Neuronal stem cell (in vitro differentiated cells): Measurements from ENCODE around the gene CCS.

Experiments used
- DNase-seq: peaks from one replicate; pipeline ENCODE4 v3.0.0-alpha.2; 2013; ENCODE audit warnings: low spot score
- H2AFZ ChIP-seq: one replicate; pipeline ENCODE4 v1.6.1; 2013; ENCODE audit warnings: mild to moderate bottlenecking, low read length, inconsistent platforms
- H2AK5ac ChIP-seq: 2 replicates; pipeline ENCODE4 v1.6.1; 2013; ENCODE audit warnings: low read depth, mild to moderate bottlenecking, inconsistent platforms, low read length, moderate library complexity, mixed read lengths
- H2BK120ac ChIP-seq: 2 replicates; pipeline ENCODE4 v1.6.1; 2013; ENCODE audit warnings: low read depth, mild to moderate bottlenecking, inconsistent platforms, low read length, moderate library complexity, mixed read lengths
- H2BK12ac ChIP-seq: one replicate; pipeline ENCODE4 v1.6.1; 2013; ENCODE audit warnings: low read length, inconsistent platforms
- H2BK15ac ChIP-seq: 2 replicates; pipeline ENCODE4 v1.6.1; 2013; ENCODE audit warnings: mild to moderate bottlenecking, low read length, inconsistent platforms, mixed read lengths
- H2BK5ac ChIP-seq: one replicate; pipeline ENCODE4 v1.6.1; 2013; ENCODE audit warnings: inconsistent platforms, mild to moderate bottlenecking, low read length, moderate library complexity
- H3K14ac ChIP-seq: one replicate; pipeline ENCODE4 v1.6.1; 2013; ENCODE audit warnings: low read length, inconsistent platforms
- H3K18ac ChIP-seq: 2 replicates; pipeline ENCODE4 v1.6.1; 2013; ENCODE audit warnings: low read length, inconsistent platforms
- H3K23ac ChIP-seq: 2 replicates; pipeline ENCODE4 v1.6.1; 2013; ENCODE audit warnings: low read depth, mild to moderate bottlenecking, mixed read lengths, low read length, inconsistent platforms; ENCODE audit not compliant: poor library complexity
- H3K27ac ChIP-seq: replicated peaks from 3 replicates; pipeline ENCODE4 v1.5.1; 2013; ENCODE audit warnings: low read length, inconsistent platforms
- H3K27me3 ChIP-seq, 3 experiments: 2 replicates each; pipeline ENCODE4 v1.6.1; 2013; ENCODE audit warnings: low read length in 3 of 3, mild to moderate bottlenecking in 2 of 3, inconsistent platforms in 1 of 3, low read depth in 1 of 3, mixed read lengths in 1 of 3, moderate library complexity in 1 of 3; ENCODE audit not compliant: control insufficient read depth in 3 of 3, insufficient read depth in 3 of 3
- H3K36me3 ChIP-seq, 2 donors: replicated peaks in 1 of 2; 2 replicates each; pipeline ENCODE4 v1.6.1; 2013; ENCODE audit warnings: low read length in 2 of 2; ENCODE audit not compliant: control insufficient read depth in 2 of 2, insufficient read depth in 2 of 2
- H3K4ac ChIP-seq: 2 replicates; pipeline ENCODE4 v1.6.1; 2013; ENCODE audit warnings: inconsistent platforms, mild to moderate bottlenecking, low read length, moderate library complexity
- H3K4me1 ChIP-seq, 2 donors: 1 replicate in 1 of 2; 2 replicates in 1 of 2; pipeline ENCODE4 v1.6.1; 2013; ENCODE audit warnings: low read length in 2 of 2, low read depth in 1 of 2; ENCODE audit not compliant: control insufficient read depth in 2 of 2, insufficient read depth in 1 of 2
- H3K4me2 ChIP-seq: one replicate; pipeline ENCODE4 v1.6.1; 2013; ENCODE audit warnings: mild to moderate bottlenecking, low read length, inconsistent platforms; ENCODE audit not compliant: insufficient read depth, poor library complexity, severe bottlenecking
- H3K4me3 ChIP-seq, 2 donors: 2 replicates each; pipeline ENCODE4 v1.5.1; 2013; ENCODE audit warnings: low read length in 2 of 2, mild to moderate bottlenecking in 2 of 2, inconsistent platforms in 1 of 2, moderate library complexity in 1 of 2
- H3K79me1 ChIP-seq: one replicate; pipeline ENCODE4 v1.6.1; 2013; ENCODE audit warnings: low read depth, mild to moderate bottlenecking, inconsistent platforms, low read length, moderate library complexity
- H3K9ac ChIP-seq: one replicate; pipeline ENCODE4 v1.6.1; 2013; ENCODE audit warnings: mild to moderate bottlenecking, low read depth, low read length, inconsistent platforms; ENCODE audit not compliant: poor library complexity
- H3K9me3 ChIP-seq, 2 donors: replicated peaks in 1 of 2; 2 replicates each; pipeline versions ENCODE3 to v1.6.1; 2013; ENCODE audit warnings: low read length in 2 of 2, mild to moderate bottlenecking in 2 of 2, inconsistent platforms in 1 of 2, low read depth in 1 of 2, mixed read lengths in 1 of 2, moderate library complexity in 1 of 2; ENCODE audit not compliant: control insufficient read depth in 2 of 2, insufficient read depth in 1 of 2
- H4K8ac ChIP-seq: one replicate; pipeline ENCODE4 v1.6.1; 2013; ENCODE audit warnings: low read depth, mild to moderate bottlenecking, inconsistent platforms, low read length, moderate library complexity
- H4K91ac ChIP-seq: one replicate; pipeline ENCODE4 v1.6.1; 2013; ENCODE audit warnings: low read length, low read depth, mild to moderate bottlenecking, inconsistent platforms; ENCODE audit not compliant: poor library complexity
- WGBS, 2 donors: extraction: QIAGEN DNeasy Blood & Tissue Kit; methylation state at CpG; one replicate each; pipeline ENCODE4 v1.1.7; 2013; ENCODE audit warnings: missing lambda C conversion rate in 2 of 2, mixed read lengths in 1 of 2; ENCODE audit not compliant: insufficient read length in 2 of 2, insufficient replicate concordance in 1 of 2; ENCODE audit errors: extremely low coverage in 2 of 2; 5-methylcytosine and 5-hydroxymethylcytosine counted together

CCS gene

GRCh38 chr11:66609721-66610617 is 17.0 kb downstream of the CCS start:
- Histone ChIP-seq H2BK12ac (no peak overlapping the region), H4K91ac (no peak overlapping the region), H3K4me3 (no peak overlapping the region), H3K4me2 (no peak overlapping the region), H3K9me3 (no peaks in the 10 kb centered on the region), H3K36me3 (peaks cover 10 to 27% of the 10 kb centered on the region in 2 donors), H2BK5ac (no peak overlapping the region), H3K14ac (no peak overlapping the region), H3K9ac (no peak overlapping the region), H3K18ac (no peak overlapping the region), H3K23ac (no peak overlapping the region), H2AFZ (no peak overlapping the region), H3K4ac (no peak overlapping the region), H2BK120ac (no peak overlapping the region), H4K8ac (no peak overlapping the region), H3K79me1 (no peaks in the 10 kb centered on the region), H2BK15ac (no peak overlapping the region), H3K27ac (no peak overlapping the region), H3K27me3 (no peaks in the 10 kb centered on the region), H2AK5ac (no peak overlapping the region), H3K4me1 (peaks cover 0 to 1% of the 10 kb centered on the region in 2 donors)
- DNase-seq = no peak
- no CpG with 5 or more reads among the region's 4 CpGs for WGBS, 2 donors

- H3K4me3 ChIP-seq = no peak overlapping the region
- H3K27ac ChIP-seq = no peak overlapping the region
- peaks cover 3% of the 10 kb centered on the region for H3K79me1 ChIP-seq
- no peak overlapping the region for H2BK12ac ChIP-seq
- no peak overlapping the region for H3K18ac ChIP-seq
- WGBS, 2 donors = no CpG with 5 or more reads among the region's 1 CpG
- H2BK5ac ChIP-seq = no peak overlapping the region
- H2AK5ac ChIP-seq = no peak overlapping the region
- no peak overlapping the region for H2BK15ac ChIP-seq
- H3K14ac ChIP-seq = no peak overlapping the region
- peaks cover 0 to 6% of the 10 kb centered on the region in 2 donors for H3K36me3 ChIP-seq
- DNase-seq = no peak
- no peaks in the 10 kb centered on the region for H3K9me3 ChIP-seq
- H3K27me3 ChIP-seq = no peaks in the 10 kb centered on the region
- no peak overlapping the region for H3K9ac ChIP-seq
- no peak overlapping the region for H2BK120ac ChIP-seq
- H3K23ac ChIP-seq = no peak overlapping the region
- H4K91ac ChIP-seq = no peak overlapping the region
- H2AFZ ChIP-seq = no peak overlapping the region
- H4K8ac ChIP-seq = no peak overlapping the region
- no peaks in the 10 kb centered on the region for H3K4me1 ChIP-seq
- no peak overlapping the region for H3K4ac ChIP-seq
- H3K4me2 ChIP-seq = no peak overlapping the region
Observed at GRCh38 chr11:66612458-66612857, 19.5 kb downstream of the CCS start.

- Histone ChIP-seq H4K91ac (no peak overlapping the region), H3K27ac (no peak overlapping the region), H3K23ac (no peak overlapping the region), H3K14ac (no peak overlapping the region), H3K9me3 (no peaks in the 10 kb centered on the region), H4K8ac (no peak overlapping the region), H3K27me3 (no peaks in the 10 kb centered on the region), H3K4me3 (no peak overlapping the region), H3K4ac (no peak overlapping the region), H3K36me3 (peaks cover 6 to 19% of the 10 kb centered on the region in 2 donors), H3K9ac (no peak overlapping the region), H3K79me1 (peaks cover 3% of the 10 kb centered on the region), H2BK12ac (peak overlapping the region; percentile 42), H2BK5ac (no peak overlapping the region), H2BK120ac (no peak overlapping the region), H3K18ac (no peak overlapping the region), H2AFZ (no peak overlapping the region), H2BK15ac (no peak overlapping the region), H3K4me2 (no peak overlapping the region), H3K4me1 (peaks cover 4 to 14% of the 10 kb centered on the region in 2 donors), H2AK5ac (no peak overlapping the region)
- DNase-seq = no peak
- WGBS, 2 donors = no CpG with 5 or more reads among the region's 13 CpGs
Observed at GRCh38 chr11:66614073-66614472, 21.1 kb downstream of the CCS start.

GRCh38 chr11:66616379-66617154 is 23.6 kb downstream of the CCS start, which contains the start of gene RBM14:
TSS of gene RBM14 (plus strand) at chr11:66616630. CDS start at chr11:66616721, 91 bp downstream.
- Histone ChIP-seq H4K91ac (peak within 1 kb of the TSS; percentile 68), H2BK5ac (peak within 1 kb of the TSS; percentile 91), H3K9ac (peak within 1 kb of the TSS; percentile 97), H3K27me3 (no peaks in the 10 kb centered on the region), H3K14ac (peak within 1 kb of the TSS; percentile 94), H3K4me3 (peak within 1 kb of the TSS; percentile 84 to 95), H3K4ac (no peak within 1 kb of the TSS), H2BK120ac (no peak within 1 kb of the TSS), H2AFZ (peak within 1 kb of the TSS; percentile 85), H4K8ac (no peak within 1 kb of the TSS), H3K18ac (peak within 1 kb of the TSS; percentile 98), H3K27ac (peak within 1 kb of the TSS; percentile 96), H2BK15ac (no peak within 1 kb of the TSS), H2AK5ac (peak within 1 kb of the TSS; percentile 68), H2BK12ac (peak within 1 kb of the TSS; percentile 1), H3K79me1 (peaks cover 3% of the 10 kb centered on the region), H3K4me2 (peak within 1 kb of the TSS; percentile 74), H3K36me3 (peaks cover 8 to 41% of the 10 kb centered on the region in 2 donors), H3K23ac (peak within 1 kb of the TSS; percentile 95), H3K9me3 (no peaks in the 10 kb centered on the region), H3K4me1 (peaks cover 12 to 16% of the 10 kb centered on the region in 2 donors)
- DNase-seq = peak; percentile 99
- no CpG with 5 or more reads among the region's 90 CpGs for WGBS, 2 donors
